HepG2 (cell line): ENCODE measurements around the gene NPPA. TPM values are rescaled to one million over a fixed set of nuclear protein-coding genes. Genes with fewer than 3 reads are reported as not detected.
A peak's percentile ranks its signal among the peaks of the same experiment; 100 is the strongest.

Experiments used
- BHLHE40 ChIP-seq: IDR thresholded peaks from 2 replicates; pipeline ENCODE4 v1.6.1; 2011; ENCODE audit warnings: low read length, improper control_type of control experiment
- HMG20B ChIP-seq: conservative IDR thresholded peaks from 2 replicates; pipeline ENCODE4 v1.6.1; 2016; ENCODE audit warnings: missing genetic modification reagents, missing compliant biosample characterization
- HOXD1 ChIP-seq: sonication (generic); formaldehyde crosslinking; IDR thresholded peaks from 2 replicates; pipeline ENCODE4 v1.5.0; 2020; ENCODE audit warnings: missing genetic modification reagents
- KDM5B ChIP-seq: sonication (generic); formaldehyde crosslinking; IDR thresholded peaks from 2 replicates; pipeline ENCODE4 v1.4.0; 2020; ENCODE audit warnings: missing genetic modification reagents, mild to moderate bottlenecking, borderline replicate concordance
- MXI1 ChIP-seq: IDR thresholded peaks from 3 replicates; pipeline ENCODE4 v1.6.1; 2012; ENCODE audit warnings: low read depth, low read length, inconsistent platforms, borderline replicate concordance
- NKX3-1 ChIP-seq: sonication (generic); formaldehyde crosslinking; IDR thresholded peaks from 2 replicates; pipeline ENCODE4 v1.5.0; 2020; ENCODE audit warnings: missing genetic modification reagents
- NR2F6 ChIP-seq, 2 experiments: IDR thresholded peaks; 2 replicates each; pipeline ENCODE4 v1.6.1; 2016; ENCODE audit warnings: antibody characterized with exemption in 1 of 2, mild to moderate bottlenecking in 1 of 2
- ONECUT2 ChIP-seq: sonication (generic); formaldehyde crosslinking; IDR thresholded peaks from 2 replicates; pipeline ENCODE4 v1.4.0; 2020; ENCODE audit warnings: missing genetic modification reagents
- SRY ChIP-seq: sonication (generic); formaldehyde crosslinking; IDR thresholded peaks from 2 replicates; pipeline ENCODE4 v1.8.0; 2022; ENCODE audit warnings: mild to moderate bottlenecking, missing genetic modification reagents
- TCF7 ChIP-seq: sonication (generic); IDR thresholded peaks from 2 replicates; pipeline ENCODE4 v1.6.1; 2016; ENCODE audit warnings: antibody characterized with exemption, low read depth
- XBP1 ChIP-seq: sonication (generic); formaldehyde crosslinking; IDR thresholded peaks from 2 replicates; pipeline ENCODE4 v1.5.0; 2020; ENCODE audit warnings: missing genetic modification reagents
- ZC3H4 ChIP-seq: sonication (generic); formaldehyde crosslinking; IDR thresholded peaks from 2 replicates; pipeline ENCODE4 v1.4.0; 2020; ENCODE audit warnings: missing genetic modification reagents, borderline replicate concordance
- ZNF253 ChIP-seq: sonication (generic); formaldehyde crosslinking; IDR thresholded peaks from 2 replicates; pipeline ENCODE4 v1.8.0; 2022; ENCODE audit warnings: mild to moderate bottlenecking, missing genetic modification reagents, borderline replicate concordance
- ZNF326 ChIP-seq: sonication (generic); formaldehyde crosslinking; IDR thresholded peaks from 2 replicates; pipeline ENCODE4 v1.4.0; 2020; ENCODE audit warnings: missing genetic modification reagents, borderline replicate concordance
- ZNF598 ChIP-seq: sonication (generic); formaldehyde crosslinking; IDR thresholded peaks from 2 replicates; pipeline ENCODE4 v1.5.1; 2020; ENCODE audit warnings: mild to moderate bottlenecking, missing genetic modification reagents, borderline replicate concordance
- ZNF703 ChIP-seq: sonication (generic); formaldehyde crosslinking; IDR thresholded peaks from 2 replicates; pipeline ENCODE4 v1.5.1; 2020; ENCODE audit warnings: missing genetic modification reagents, mild to moderate bottlenecking, moderate library complexity, borderline replicate concordance
- ZNF709 ChIP-seq: sonication (generic); formaldehyde crosslinking; IDR thresholded peaks from 2 replicates; pipeline ENCODE4 v1.5.0; 2020; ENCODE audit warnings: mild to moderate bottlenecking, missing genetic modification reagents
- ZSCAN12 ChIP-seq: sonication (generic); formaldehyde crosslinking; IDR thresholded peaks from 2 replicates; pipeline ENCODE4 v1.9.0; 2021; ENCODE audit warnings: mild to moderate bottlenecking, missing genetic modification reagents
- ZSCAN21 ChIP-seq: sonication (generic); formaldehyde crosslinking; IDR thresholded peaks from 2 replicates; pipeline ENCODE4 v1.8.0; 2022; ENCODE audit warnings: mild to moderate bottlenecking, missing genetic modification reagents, moderate library complexity, borderline replicate concordance
- polyA plus RNA-seq, 8 experiments: library from polyadenylated mRNA; depleted of rRNA in 3 of 8; stranded (reverse) in 7 of 8; unstranded in 1 of 8; fragments of >200 nt; fragmentation: Illumina TruSeq in 4 of 8; extraction: Trizol in 4 of 8; gene quantifications; 2 replicates each; pipeline versions ENCODE4 v1.2.1 to v1.2.3, GENCODE V29; 2011 to 2016; ENCODE audit warnings: low read depth in 4 of 8, missing spikeins in 1 of 8, mixed read lengths in 1 of 8; ENCODE audit not compliant: insufficient read depth in 1 of 8
- total RNA-seq, 5 experiments: library from RNA; depleted of rRNA; stranded (reverse); fragments of >200 nt; fragmentation: Illumina TruSeq; extraction: Trizol; gene quantifications; 2 replicates each; pipeline ENCODE4 v1.2.3, GENCODE V29; 2016; ENCODE audit warnings: low read depth in 1 of 5
- TF ChIP-seq, protein P1 (sequence below): IDR thresholded peaks from 2 replicates; pipeline ENCODE4 v1.6.1; 2016; ENCODE audit warnings: low read depth
- TF ChIP-seq, protein P2 (sequence below): IDR thresholded peaks from 2 replicates; pipeline ENCODE4 v1.6.1; 2016; ENCODE audit warnings: missing genetic modification reagents, missing compliant biosample characterization
- TF ChIP-seq, protein P3 (sequence below): sonication (generic); IDR thresholded peaks from 2 replicates; pipeline ENCODE4 v1.6.1; 2016; ENCODE audit warnings: low read depth, borderline replicate concordance
- TF ChIP-seq, protein P4 (sequence below): sonication (generic); formaldehyde crosslinking; IDR thresholded peaks from 2 replicates; pipeline ENCODE4 v1.5.1; 2020; ENCODE audit warnings: mild to moderate bottlenecking, missing genetic modification reagents, moderate library complexity

Gene NPPA
- total and polyA plus RNA-seq, 2 of the 13 experiments (the other 11 are each of a cell fraction or from before 2014, with no cell fraction given): not detected

DNA sequence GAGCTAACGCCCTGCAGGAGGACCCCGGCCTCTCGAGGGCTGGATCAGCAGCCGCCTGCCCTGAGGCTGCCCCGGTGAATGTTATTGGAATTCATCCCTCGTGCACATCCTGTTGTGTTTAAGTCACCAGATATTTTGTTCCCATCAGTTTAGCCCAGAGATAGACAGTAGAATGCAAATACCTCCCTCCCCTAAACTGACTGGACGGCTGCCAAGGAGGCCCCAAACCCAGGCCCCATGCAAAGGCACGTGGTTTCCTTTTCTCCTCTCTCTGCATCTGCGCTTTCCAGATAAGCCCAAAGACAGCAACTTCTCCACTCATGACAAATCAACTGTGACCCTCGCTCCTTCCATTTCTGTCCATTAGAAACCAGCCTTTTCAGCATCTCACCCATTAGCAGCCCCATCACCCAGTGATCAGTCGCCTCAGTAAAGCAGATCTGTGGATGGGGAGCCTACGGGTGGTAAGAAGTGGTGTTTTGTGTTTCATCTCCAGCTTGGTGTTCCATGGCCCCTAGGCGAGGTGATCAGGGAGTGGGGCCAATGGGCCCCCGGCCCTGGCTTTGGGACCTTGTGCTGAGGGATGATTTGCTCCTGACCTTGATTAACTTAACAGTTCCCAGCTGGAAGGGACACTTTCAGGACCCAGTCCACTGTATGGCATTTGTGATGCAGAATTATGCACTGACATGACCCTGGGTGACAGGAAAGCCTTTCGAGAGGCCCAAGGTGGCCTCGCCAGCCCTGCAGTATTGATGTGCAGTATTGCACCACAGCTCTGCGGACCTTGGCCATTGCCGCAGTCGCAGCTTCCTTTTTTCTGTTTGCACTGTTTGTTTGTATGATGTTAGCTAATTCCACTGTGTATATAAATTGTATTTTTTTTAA is 5.2 kb downstream of the NPPA start (continued):
- TF ChIP-seq SRY (CRISPR knock-in tag) (0 out of 2 replicates have a peak, but pooled peaks have one; percentile 43), BHLHE40 (peak; percentile 62), ZNF326 (no peak), HOXD1 (CRISPR knock-in tag) (peak; percentile 91), MXI1 (peak; percentile 35; the same call in 1 of the 3 replicates), XBP1 (no peak), NKX3-1 (CRISPR knock-in tag) (peak; percentile 24; the same call in 1 of the 2 replicates), ZNF709 (CRISPR knock-in tag) (peak; percentile 65; the same call in 1 of the 2 replicates), ZNF253 (CRISPR knock-in tag) (no peak), HMG20B (CRISPR knock-in tag) (no peak; the same call in 1 of the 2 replicates), ZNF598 (CRISPR knock-in tag) (peak; percentile 75; the same call in 1 of the 2 replicates), ZNF703 (CRISPR knock-in tag) (peak; percentile 35), ZSCAN12 (CRISPR knock-in tag) (no peak), ZC3H4 (CRISPR knock-in tag) (no peak), KDM5B (peak; percentile 33; the same call in 1 of the 2 replicates), TCF7 (peak; percentile 77), ONECUT2 (CRISPR knock-in tag) (peak; percentile 93), ZSCAN21 (CRISPR knock-in tag) (0 out of 2 replicates have a peak, but pooled peaks have one; percentile 36), NR2F6 (IDR thresholded peaks at IDR 0.05) (peak; percentile 87), NR2F6 (CRISPR knock-in tag; IDR thresholded peaks at IDR 0.05) (peak; percentile 91)
- TF ChIP-seq, protein P1, sequence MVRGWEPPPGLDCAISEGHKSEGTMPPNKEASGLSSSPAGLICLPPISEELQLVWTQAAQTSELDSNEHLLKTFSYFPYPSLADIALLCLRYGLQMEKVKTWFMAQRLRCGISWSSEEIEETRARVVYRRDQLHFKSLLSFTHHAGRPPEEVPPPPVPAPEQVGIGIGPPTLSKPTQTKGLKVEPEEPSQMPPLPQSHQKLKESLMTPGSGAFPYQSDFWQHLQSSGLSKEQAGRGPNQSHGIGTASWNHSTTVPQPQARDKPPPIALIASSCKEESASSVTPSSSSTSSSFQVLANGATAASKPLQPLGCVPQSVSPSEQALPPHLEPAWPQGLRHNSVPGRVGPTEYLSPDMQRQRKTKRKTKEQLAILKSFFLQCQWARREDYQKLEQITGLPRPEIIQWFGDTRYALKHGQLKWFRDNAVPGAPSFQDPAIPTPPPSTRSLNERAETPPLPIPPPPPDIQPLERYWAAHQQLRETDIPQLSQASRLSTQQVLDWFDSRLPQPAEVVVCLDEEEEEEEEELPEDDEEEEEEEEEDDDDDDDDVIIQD (CRISPR knock-in tag): no peak; the same call in 1 of the 2 replicates
- TF ChIP-seq, protein P2, sequence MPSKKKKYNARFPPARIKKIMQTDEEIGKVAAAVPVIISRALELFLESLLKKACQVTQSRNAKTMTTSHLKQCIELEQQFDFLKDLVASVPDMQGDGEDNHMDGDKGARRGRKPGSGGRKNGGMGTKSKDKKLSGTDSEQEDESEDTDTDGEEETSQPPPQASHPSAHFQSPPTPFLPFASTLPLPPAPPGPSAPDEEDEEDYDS (CRISPR knock-in tag): peak; percentile 15; the same call in 1 of the 2 replicates
- TF ChIP-seq, protein P3, sequence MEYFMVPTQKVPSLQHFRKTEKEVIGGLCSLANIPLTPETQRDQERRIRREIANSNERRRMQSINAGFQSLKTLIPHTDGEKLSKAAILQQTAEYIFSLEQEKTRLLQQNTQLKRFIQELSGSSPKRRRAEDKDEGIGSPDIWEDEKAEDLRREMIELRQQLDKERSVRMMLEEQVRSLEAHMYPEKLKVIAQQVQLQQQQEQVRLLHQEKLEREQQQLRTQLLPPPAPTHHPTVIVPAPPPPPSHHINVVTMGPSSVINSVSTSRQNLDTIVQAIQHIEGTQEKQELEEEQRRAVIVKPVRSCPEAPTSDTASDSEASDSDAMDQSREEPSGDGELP: peak; percentile 85
- TF ChIP-seq, protein P4, sequence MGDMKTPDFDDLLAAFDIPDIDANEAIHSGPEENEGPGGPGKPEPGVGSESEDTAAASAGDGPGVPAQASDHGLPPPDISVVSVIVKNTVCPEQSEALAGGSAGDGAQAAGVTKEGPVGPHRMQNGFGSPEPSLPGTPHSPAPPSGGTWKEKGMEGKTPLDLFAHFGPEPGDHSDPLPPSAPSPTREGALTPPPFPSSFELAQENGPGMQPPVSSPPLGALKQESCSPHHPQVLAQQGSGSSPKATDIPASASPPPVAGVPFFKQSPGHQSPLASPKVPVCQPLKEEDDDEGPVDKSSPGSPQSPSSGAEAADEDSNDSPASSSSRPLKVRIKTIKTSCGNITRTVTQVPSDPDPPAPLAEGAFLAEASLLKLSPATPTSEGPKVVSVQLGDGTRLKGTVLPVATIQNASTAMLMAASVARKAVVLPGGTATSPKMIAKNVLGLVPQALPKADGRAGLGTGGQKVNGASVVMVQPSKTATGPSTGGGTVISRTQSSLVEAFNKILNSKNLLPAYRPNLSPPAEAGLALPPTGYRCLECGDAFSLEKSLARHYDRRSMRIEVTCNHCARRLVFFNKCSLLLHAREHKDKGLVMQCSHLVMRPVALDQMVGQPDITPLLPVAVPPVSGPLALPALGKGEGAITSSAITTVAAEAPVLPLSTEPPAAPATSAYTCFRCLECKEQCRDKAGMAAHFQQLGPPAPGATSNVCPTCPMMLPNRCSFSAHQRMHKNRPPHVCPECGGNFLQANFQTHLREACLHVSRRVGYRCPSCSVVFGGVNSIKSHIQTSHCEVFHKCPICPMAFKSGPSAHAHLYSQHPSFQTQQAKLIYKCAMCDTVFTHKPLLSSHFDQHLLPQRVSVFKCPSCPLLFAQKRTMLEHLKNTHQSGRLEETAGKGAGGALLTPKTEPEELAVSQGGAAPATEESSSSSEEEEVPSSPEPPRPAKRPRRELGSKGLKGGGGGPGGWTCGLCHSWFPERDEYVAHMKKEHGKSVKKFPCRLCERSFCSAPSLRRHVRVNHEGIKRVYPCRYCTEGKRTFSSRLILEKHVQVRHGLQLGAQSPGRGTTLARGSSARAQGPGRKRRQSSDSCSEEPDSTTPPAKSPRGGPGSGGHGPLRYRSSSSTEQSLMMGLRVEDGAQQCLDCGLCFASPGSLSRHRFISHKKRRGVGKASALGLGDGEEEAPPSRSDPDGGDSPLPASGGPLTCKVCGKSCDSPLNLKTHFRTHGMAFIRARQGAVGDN (CRISPR knock-in tag): peak; percentile 85
